GM21737 (cell line): ENCODE measurements around the gene KTN1.

Experiments
- ATAC-seq: cut with Tn5 transposase; IDR thresholded peaks from one replicate; pipeline ENCODE4 v1.9.1; 2021; ENCODE audit warnings: mild to moderate bottlenecking, moderate library complexity; ENCODE audit not compliant: unreplicated experiment

KTN1 gene

GRCh38 chr14:55604900-55605418, 25.0 kb downstream of the KTN1 start:
- ATAC-seq, result no peak

GRCh38 chr14:55605793-55606192, 25.8 kb downstream of the KTN1 start:
- ATAC-seq, result no peak

- no peak for ATAC-seq
Observed at GRCh38 chr14:55607386-55607785, 27.4 kb downstream of the KTN1 start.

- ATAC-seq, result no peak
Observed at GRCh38 chr14:55609681-55610080, 29.7 kb downstream of the KTN1 start.

- ATAC-seq, result no peak
Observed at GRCh38 chr14:55610713-55611370, 30.8 kb downstream of the KTN1 start.

GRCh38 chr14:55611859-55612258, 31.9 kb downstream of the KTN1 start:
- no peak for ATAC-seq

- no peak for ATAC-seq
Observed at GRCh38 chr14:55614304-55614703, 34.3 kb downstream of the KTN1 start.

- ATAC-seq, result no peak
Observed at GRCh38 chr14:55620277-55620676, 40.3 kb downstream of the KTN1 start.

GRCh38 chr14:55620981-55621380, 41.0 kb downstream of the KTN1 start:
- ATAC-seq, result no peak

GRCh38 chr14:55621391-55621790, 41.4 kb downstream of the KTN1 start:
- no peak for ATAC-seq

GRCh38 chr14:55624913-55625312, 44.9 kb downstream of the KTN1 start:
- ATAC-seq, result no peak

GRCh38 chr14:55625481-55625880, 45.5 kb downstream of the KTN1 start:
- ATAC-seq, result no peak

- no peak for ATAC-seq
Observed at GRCh38 chr14:55626131-55626530, 46.1 kb downstream of the KTN1 start.

GRCh38 chr14:55628426-55628825, 48.4 kb downstream of the KTN1 start:
- ATAC-seq, result no peak

- no peak for ATAC-seq
Observed at GRCh38 chr14:55638665-55639064, 58.7 kb downstream of the KTN1 start.

GRCh38 chr14:55641290-55641689, 61.3 kb downstream of the KTN1 start:
- no peak for ATAC-seq

- ATAC-seq, result no peak
Observed at GRCh38 chr14:55641954-55642353, 61.9 kb downstream of the KTN1 start.

- no peak for ATAC-seq
Observed at GRCh38 chr14:55645145-55645544, 65.1 kb downstream of the KTN1 start.

- no peak for ATAC-seq
Observed at GRCh38 chr14:55645845-55646832, 66.1 kb downstream of the KTN1 start.

- no peak for ATAC-seq
Observed at GRCh38 chr14:55650992-55651391, 71.0 kb downstream of the KTN1 start.

GRCh38 chr14:55654243-55654642, 74.2 kb downstream of the KTN1 start:
- ATAC-seq, result no peak

- ATAC-seq, result no peak
Observed at GRCh38 chr14:55661029-55661428, 81.0 kb downstream of the KTN1 start.
